Omental fat pad (tissue), 4 donors: ENCODE results near the gene EIF5AL1. TPM values are rescaled to one million over a fixed set of nuclear protein-coding genes. Genes with fewer than 3 reads are reported as not detected.

ENCODE experiments used
- ATAC-seq: fragments of 150-250 bp; one replicate; pipeline ENCODE4 v1.9.1; 2016; ENCODE audit warnings: mild to moderate bottlenecking, moderate library complexity; ENCODE audit not compliant: low FRiP score
- DNase-seq: peaks from one replicate; pipeline ENCODE4 v3.0.0-alpha.2; 2019; ENCODE audit warnings: low spot score
- CTCF ChIP-seq, 3 donors: fragments of 450-650 bp; IDR thresholded peaks; one replicate each; pipeline ENCODE4 v1.5.1; 2016 to 2017; ENCODE audit warnings: antibody characterized with exemption in 3 of 3, mild to moderate bottlenecking in 3 of 3, moderate library complexity in 2 of 3
- total RNA-seq, 4 donors: library from RNA; depleted of rRNA; stranded (reverse); fragments of >200 nt; gene quantifications; one replicate each; pipeline ENCODE4 v1.1.0, GENCODE V29; 2016

Gene EIF5AL1
- total RNA-seq, 4 donors from 2014 or later = 0.19 to 0.24 (median 0.19) TPM; not detected in 1

GRCh38 chr10:79487296-79488194 lies 24.8 kb upstream of the EIF5AL1 start:
- ATAC-seq = peak; percentile 42
- no peak for TF ChIP-seq CTCF (IDR thresholded peaks at IDR 0.05)
- DNase-seq = no peak

- no peak for TF ChIP-seq CTCF (IDR thresholded peaks at IDR 0.05)
- ATAC-seq = peak; percentile 93
Measured at GRCh38 chr10:79488336-79488735, 24.0 kb upstream of the EIF5AL1 start.

GRCh38 chr10:79488870-79489269 lies 23.5 kb upstream of the EIF5AL1 start:
- DNase-seq (no peak), ATAC-seq (no peak)
- no peak for TF ChIP-seq CTCF (IDR thresholded peaks at IDR 0.05)

More at GRCh38 chr10:79488336-79488735, 24.0 kb upstream of the EIF5AL1 start:
- DNase-seq = peak; percentile 57

GRCh38 chr10:79490400-79491142 lies 21.8 kb upstream of the EIF5AL1 start:
- DNase-seq (no peak), ATAC-seq (no peak)
- TF ChIP-seq CTCF (IDR thresholded peaks at IDR 0.05) = no peak

GRCh38 chr10:79491143-79491835 lies 21.0 kb upstream of the EIF5AL1 start:
- no peak for DNase-seq
- TF ChIP-seq CTCF (IDR thresholded peaks at IDR 0.05) = no peak

GRCh38 chr10:79492256-79492655 lies 20.1 kb upstream of the EIF5AL1 start:
- ATAC-seq (no peak), DNase-seq (no peak)
- no peak for TF ChIP-seq CTCF (IDR thresholded peaks at IDR 0.05)

More at GRCh38 chr10:79491143-79491835, 21.0 kb upstream of the EIF5AL1 start:
- ATAC-seq = no peak
